Psoas muscle (tissue), 8 donors: ENCODE measurements around the gene PLA2G6. TPM values are rescaled to one million over a fixed set of nuclear protein-coding genes. Genes with fewer than 3 reads are reported as not detected.

Source experiments
- ATAC-seq, 4 donors: fragments of 200-7000 bp; cut with Tn5 transposase; one replicate each; pipeline ENCODE4 v1.9.1; 2020; ENCODE audit warnings: moderate library complexity in 3 of 4, mild to moderate bottlenecking in 2 of 4
- DNase-seq, 2 donors: peaks; one replicate each; pipeline ENCODE4 v3.0.0-alpha.2; 2020
- H3K27ac ChIP-seq: fragments of 200-600 bp; one replicate; pipeline ENCODE4 v1.8.0; 2022
- H3K27me3 ChIP-seq, 3 donors: fragments of 200-600 bp in 1 of 3; one replicate each; pipeline versions ENCODE4 v1.6.1 to v1.8.0; 2013 to 2022; ENCODE audit warnings: low read length in 2 of 3, mild to moderate bottlenecking in 2 of 3, moderate library complexity in 1 of 3; ENCODE audit not compliant: insufficient read depth in 3 of 3
- H3K36me3 ChIP-seq, 2 donors: fragments of 200-600 bp in 1 of 2; one replicate each; pipeline versions ENCODE4 v1.6.1 to v1.8.0; 2013 to 2022; ENCODE audit warnings: low read depth in 1 of 2, mild to moderate bottlenecking in 1 of 2, moderate library complexity in 1 of 2; ENCODE audit not compliant: insufficient read depth in 1 of 2
- H3K4me1 ChIP-seq: fragments of 200-600 bp; one replicate; pipeline ENCODE4 v1.8.0; 2022
- H3K4me3 ChIP-seq: fragments of 200-600 bp; one replicate; pipeline ENCODE4 v1.8.0; 2022; ENCODE audit warnings: mild to moderate bottlenecking
- H3K9me3 ChIP-seq: fragments of 200-600 bp; one replicate; pipeline ENCODE4 v1.8.0; 2022
- CTCF ChIP-seq: fragments of 200-600 bp; IDR thresholded peaks from one replicate; pipeline ENCODE4 v1.8.0; 2022; ENCODE audit warnings: antibody characterized with exemption
- WGBS, 3 donors: extraction: QIAGEN DNeasy Blood & Tissue Kit; methylation state at CpG; one replicate each; pipeline versions ENCODE4 v1.1.6 to v1.1.7; 2013; 5-methylcytosine and 5-hydroxymethylcytosine counted together
- intact Hi-C, 2 donors: fragments of 100-400 bp; cut with DNase I; formaldehyde crosslinking; loops; one replicate each; pipeline versions ENCODE4 v1.11.0 to v1.14.2; 2022
- polyA plus RNA-seq, 3 donors: library from polyadenylated mRNA; stranded (reverse); fragments of 200-250 nt; gene quantifications; one replicate each; pipeline ENCODE4 v1.2.3, GENCODE V29; 2013
- total RNA-seq, 4 donors: library from RNA; stranded (reverse); fragmentation: NEBNext Ultra II Directional in 2 of 4; extraction: Animal tissue kit (Norgen Biotek cat#: 25700) in 2 of 4; gene quantifications; one replicate each; pipeline versions ENCODE4 v1.2.1 to v1.2.4, GENCODE V29; 2021 to 2023
- donor health status: healthy with polysubstance abuse.
- donor health status: DM: no; HTN: no; CAD: no; lungs with moderate emphysema.
- donor health status: Bipolar disorder and iron deficiency.
- donor health status: healthy.
- donor health status: DM: yes; HTN: yes; CAD: no.
- donor health status: DM: no; HTN: no; CAD: no.
- donor health status: DM: no; HTN: no; CAD: no.
- donor health status: DM: yes; HTN: yes; CAD: no.

Gene PLA2G6
- total and polyA plus RNA-seq, 7 donors: 4.5 to 17.4 (median 8.5) TPM

GRCh38 chr22:38203090-38203810 lies 21.6 kb upstream of the PLA2G6 start:
- Histone ChIP-seq H3K4me3 (peak overlapping the region; percentile 72), H3K27ac (peak overlapping the region; percentile 95), H3K9me3 (no peaks in the 10 kb centered on the region), H3K36me3 (peaks cover 0 to 6% of the 10 kb centered on the region in 2 donors), H3K4me1 (peaks cover 22% of the 10 kb centered on the region), H3K27me3 (no peaks in the 10 kb centered on the region)
- ATAC-seq (no peak), DNase-seq (no peak)
- TF ChIP-seq CTCF: no peak
- WGBS, 3 donors: 30 to 37% (median 34%) methylated on average over 19 of the region's 19 CpGs
- intact Hi-C loops: loop anchor here (2.0 to 10.0 kb wide), 3 partner anchors 26 to 114 kb away; partner anchors contain the start of genes BAIAP2L2 (in 2 of the 2) and CSNK1E (in 1 of the 2)

- intact Hi-C loops: loop anchor here (2.0 to 10.0 kb wide), 3 partner anchors 26 to 114 kb away; partner anchors contain the start of genes BAIAP2L2 (in 2 of the 2) and CSNK1E (in 1 of the 2)
- H3K4me1 ChIP-seq: peaks cover 22% of the 10 kb centered on the region
- DNase-seq: peak; percentile 92 to 96
- no peaks in the 10 kb centered on the region for H3K27me3 ChIP-seq
- WGBS, 3 donors: 1% methylated on average over 43 to 74 of the region's 74 CpGs
- no peaks in the 10 kb centered on the region for H3K9me3 ChIP-seq
- peak; percentile 22 for TF ChIP-seq CTCF
- no peaks in the 10 kb centered on the region for H3K36me3 ChIP-seq
- peak overlapping the region; percentile 95 for H3K27ac ChIP-seq
- peak; percentile 69 to 77 (median 73) for ATAC-seq
- peak overlapping the region; percentile 72 for H3K4me3 ChIP-seq
Observed at GRCh38 chr22:38202437-38203089, 20.9 kb upstream of the PLA2G6 start.

GRCh38 chr22:38201711-38202436 lies 20.2 kb upstream of the PLA2G6 start, which contains the start of gene MAFF:
TSS of gene MAFF (plus strand) at chr22:38201994. CDS start at chr22:38213854, 11,860 bp downstream.
- H3K4me3 ChIP-seq: peak within 1 kb of the TSS; percentile 72
- ATAC-seq: peak; percentile 84 to 88 (median 86)
- WGBS, 3 donors: 0% methylated on average over 64 to 85 of the region's 85 CpGs
- H3K4me1 ChIP-seq: peaks cover 22% of the 10 kb centered on the region
- no peaks in the 10 kb centered on the region for H3K36me3 ChIP-seq
- intact Hi-C loops: loop anchor here (2.0 to 10.0 kb wide), 4 partner anchors 19 to 115 kb away; partner anchors contain the start of genes BAIAP2L2 (in 2 of the 2) and CSNK1E (in 1 of the 2)
- H3K27ac ChIP-seq: peak within 1 kb of the TSS; percentile 95
- no peak for TF ChIP-seq CTCF
- DNase-seq: peak; percentile 97 to 99
- H3K27me3 ChIP-seq: no peaks in the 10 kb centered on the region
- no peaks in the 10 kb centered on the region for H3K9me3 ChIP-seq

GRCh38 chr22:38201371-38201710 lies 19.7 kb upstream of the PLA2G6 start:
- WGBS, 3 donors: 15% methylated on average over 8 of the region's 8 CpGs
- no peaks in the 10 kb centered on the region for H3K36me3 ChIP-seq
- no peak for TF ChIP-seq CTCF
- H3K27me3 ChIP-seq: no peaks in the 10 kb centered on the region
- DNase-seq (no peak), ATAC-seq (peak in 1 of 4 donors; percentile 28)
- no peaks in the 10 kb centered on the region for H3K9me3 ChIP-seq
- peak overlapping the region; percentile 72 for H3K4me3 ChIP-seq
- H3K4me1 ChIP-seq: peaks cover 22% of the 10 kb centered on the region
- intact Hi-C loops: loop anchor here (2.0 to 10.0 kb wide), 2 partner anchors 19 to 87 kb away; partner anchors contain the start of gene BAIAP2L2 (in 2 of the 2)
- peak overlapping the region; percentile 95 for H3K27ac ChIP-seq
